HG03439 (cell line): ENCODE results near the gene POGLUT2.

Experiments
- ATAC-seq: cut with Tn5 transposase; IDR thresholded peaks from one replicate; pipeline ENCODE4 v1.9.1; 2021; ENCODE audit warnings: mild to moderate bottlenecking, moderate library complexity; ENCODE audit not compliant: unreplicated experiment

Gene POGLUT2

GRCh38 chr13:102798581-102799425, at the start of gene POGLUT2, which contains the start of gene BIVM:
Gene POGLUT2 (minus strand): TSS chr13:102798976. CDS start chr13:102798670, 306 bp downstream.
Gene BIVM (plus strand): TSS chr13:102799119. CDS start chr13:102807268, 8,149 bp downstream.
- ATAC-seq = peak; percentile 83

DNA sequence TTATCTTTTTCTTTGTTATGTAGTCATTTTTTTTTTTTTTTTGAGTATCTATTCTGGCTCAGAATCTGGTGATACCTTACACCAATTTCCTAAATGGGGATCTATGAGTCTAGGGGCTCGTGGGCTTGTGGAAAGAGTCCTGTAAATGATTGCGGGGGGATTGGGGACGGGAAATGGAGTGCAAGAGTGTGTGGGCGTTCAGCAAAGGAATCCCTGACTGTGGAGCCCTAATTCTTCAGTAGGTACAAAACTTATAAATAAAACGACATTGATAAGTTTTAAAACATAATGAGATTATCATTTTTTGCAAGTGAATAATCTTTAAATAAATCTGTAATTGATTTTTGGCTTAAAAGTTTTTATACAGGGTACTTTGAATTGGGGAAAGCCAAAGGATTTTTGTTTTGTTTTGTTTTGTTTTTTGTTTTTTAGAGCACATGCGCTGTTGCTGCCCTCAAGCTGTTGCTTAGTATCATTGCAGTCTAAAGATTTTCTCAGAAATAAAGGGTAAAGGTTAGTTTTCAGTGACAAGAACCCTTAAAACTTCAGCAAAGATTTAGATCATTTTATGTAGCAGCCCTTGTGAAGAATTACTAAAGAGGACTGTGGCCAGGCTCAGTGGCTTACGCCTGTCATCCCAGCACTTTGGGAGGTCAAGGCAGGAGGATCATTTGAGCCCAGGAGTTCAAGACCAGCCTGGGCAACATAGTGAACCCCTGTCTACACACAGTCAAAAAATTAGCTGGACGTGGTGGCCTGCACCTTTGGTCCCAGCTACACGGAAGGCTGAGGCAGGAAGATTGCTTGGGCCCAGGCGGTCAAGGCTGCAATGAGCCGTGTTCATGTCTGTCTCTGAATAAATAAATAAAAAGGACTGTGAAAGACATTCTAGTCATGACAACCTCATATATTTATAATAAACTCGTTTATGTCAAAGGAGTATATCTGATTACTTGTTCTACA, 48.8 kb upstream of the POGLUT2 start:
- no peak for ATAC-seq

DNA sequence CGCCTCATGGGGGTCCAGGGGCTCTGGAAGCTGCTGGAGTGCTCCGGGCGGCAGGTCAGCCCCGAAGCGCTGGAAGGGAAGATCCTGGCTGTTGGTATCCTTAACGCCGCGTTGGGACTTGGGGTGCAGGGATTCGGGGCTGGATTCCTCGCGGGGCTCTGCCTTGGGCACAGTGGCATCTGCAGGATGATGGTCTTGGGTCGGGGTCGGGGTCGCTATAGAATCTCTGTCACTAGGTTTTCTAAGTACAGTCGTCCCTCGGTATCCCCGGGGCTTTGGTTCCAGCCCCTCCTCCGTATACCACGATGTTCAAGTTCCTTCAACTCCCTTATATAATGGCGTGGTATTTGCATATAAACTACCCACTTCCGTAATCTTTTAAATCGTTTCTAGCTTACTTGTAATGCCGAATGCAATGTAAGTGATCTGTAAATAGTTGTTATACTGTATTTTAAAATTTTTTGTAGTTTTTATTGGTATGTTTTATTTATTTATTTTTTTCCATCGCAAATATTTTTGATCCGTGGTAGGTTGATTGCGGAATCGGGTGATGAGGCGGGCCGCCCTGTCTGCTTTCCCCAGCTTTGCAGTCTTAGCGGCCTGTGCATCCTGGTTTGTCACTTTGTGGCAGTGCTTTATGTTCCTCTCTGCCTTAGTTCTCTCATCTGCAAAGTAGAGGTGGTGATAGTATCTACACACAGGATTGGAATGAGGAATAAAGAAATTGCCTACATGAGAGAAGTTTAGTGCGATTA, 47.7 kb upstream of the POGLUT2 start:
- ATAC-seq = peak; percentile 36

DNA sequence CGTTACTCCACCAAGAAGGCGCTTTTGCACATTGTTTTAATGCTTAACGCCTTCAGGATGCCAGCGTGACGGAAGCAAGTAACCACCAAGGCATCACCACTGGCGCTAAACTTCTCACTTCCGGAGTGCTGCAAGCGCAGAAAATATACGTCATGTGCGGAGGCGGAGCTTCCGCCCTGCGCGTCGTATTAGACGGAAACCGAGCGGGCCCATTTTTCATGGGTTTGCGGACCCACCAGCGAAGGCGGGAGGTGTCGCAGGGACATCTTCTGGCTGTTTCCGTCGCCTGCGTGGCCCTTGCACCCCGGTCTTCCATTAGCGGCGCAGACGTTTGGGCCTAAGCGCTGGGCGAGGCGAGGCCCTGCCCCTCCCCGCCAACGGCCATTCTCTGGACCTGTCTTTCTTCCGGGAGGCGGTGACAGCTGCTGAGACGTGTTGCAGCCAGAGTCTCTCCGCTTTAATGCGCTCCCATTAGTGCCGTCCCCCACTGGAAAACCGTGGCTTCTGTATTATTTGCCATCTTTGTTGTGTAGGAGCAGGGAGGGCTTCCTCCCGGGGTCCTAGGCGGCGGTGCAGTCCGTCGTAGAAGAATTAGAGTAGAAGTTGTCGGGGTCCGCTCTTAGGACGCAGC, 47.0 kb upstream of the POGLUT2 start, which contains the start of gene ERCC5:
ERCC5 (plus strand) TSS at position 403 of the 631 bp plus-strand sequence. CDS start 235 bp downstream, outside the sequence.
- ATAC-seq = peak; percentile 85

- ATAC-seq = peak; percentile 29
Observed at GRCh38 chr13:102845289-102845629, 46.5 kb upstream of the POGLUT2 start.

GRCh38 chr13:102839462-102839861, 40.7 kb upstream of the POGLUT2 start:
- ATAC-seq = no peak

DNA sequence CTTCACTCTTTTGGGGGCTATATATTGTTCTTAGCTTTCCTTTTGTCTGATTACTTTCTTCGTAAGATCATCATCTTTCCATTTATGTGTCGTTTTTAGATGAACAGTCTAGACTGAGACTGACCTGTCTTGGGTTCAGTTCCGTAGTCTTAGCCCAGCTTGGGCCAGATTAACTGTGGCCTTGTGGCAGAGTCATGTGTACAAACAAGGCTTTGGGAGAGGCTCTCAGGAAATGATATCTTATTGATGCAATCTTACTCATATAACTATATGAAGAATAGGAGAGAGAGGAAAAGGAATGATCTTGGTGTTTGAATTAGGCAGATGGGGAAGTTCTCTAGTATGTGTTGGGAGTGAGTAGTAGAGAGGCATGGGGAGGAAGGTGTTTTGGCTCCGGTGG, 40.2 kb upstream of the POGLUT2 start:
- no peak for ATAC-seq

DNA sequence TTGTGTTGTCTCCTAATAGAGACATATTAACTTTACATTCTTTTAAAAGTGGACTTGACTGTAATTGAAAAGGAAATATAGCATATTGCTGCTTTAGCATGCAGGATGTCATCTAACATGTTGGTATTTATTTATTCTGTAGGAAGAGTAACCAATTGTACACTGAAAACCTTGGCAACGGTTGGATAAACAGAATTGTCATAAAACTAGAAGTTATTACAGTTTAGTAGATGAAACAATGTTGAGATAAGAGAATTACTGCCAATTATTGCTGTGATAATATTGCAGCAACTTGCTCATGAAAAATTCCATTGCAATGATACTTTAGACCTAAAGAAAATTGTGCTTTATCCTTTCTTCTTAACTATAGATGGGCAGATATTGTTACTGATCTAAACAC, 39.5 kb upstream of the POGLUT2 start:
- ATAC-seq = no peak

GRCh38 chr13:102836471-102836870, 37.7 kb upstream of the POGLUT2 start:
- ATAC-seq = no peak

- no peak for ATAC-seq
Observed at GRCh38 chr13:102830646-102831045, 31.9 kb upstream of the POGLUT2 start.

DNA sequence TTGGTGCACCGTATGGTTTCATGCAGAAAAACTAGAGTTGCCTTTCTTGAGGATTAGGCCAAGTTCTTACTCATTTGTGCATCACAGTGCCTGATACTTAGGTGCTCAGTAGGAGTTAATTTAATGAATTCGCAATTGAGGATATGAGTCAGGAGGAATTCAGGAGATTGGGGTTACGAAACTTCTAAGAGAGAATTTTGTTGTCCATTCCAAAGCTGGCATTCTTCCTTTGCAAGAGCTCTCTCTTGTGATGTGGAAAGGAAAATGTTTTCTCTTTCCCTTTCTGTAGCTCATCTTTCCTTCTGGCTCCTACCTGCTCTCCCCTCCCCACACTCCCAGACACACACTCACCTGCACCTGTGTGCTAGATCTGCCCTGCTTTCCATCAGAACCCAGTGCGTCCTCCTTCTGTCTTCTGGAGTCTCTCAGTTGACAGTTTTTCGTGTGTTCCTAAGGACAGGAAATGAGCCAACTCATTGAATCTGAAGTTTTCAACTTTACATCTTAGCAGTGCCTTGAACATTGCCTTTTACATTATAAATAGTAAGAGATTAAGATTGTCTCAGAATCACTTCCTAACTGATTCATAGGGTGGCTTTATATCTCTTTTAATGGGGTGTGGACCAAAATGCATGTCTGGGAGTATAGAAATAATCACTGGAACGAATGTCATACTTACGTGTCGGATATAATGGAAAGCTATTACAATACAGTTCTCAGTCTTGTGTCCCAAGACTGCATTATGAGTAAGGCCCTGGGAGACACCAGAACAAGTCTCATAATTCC, 27.3 kb upstream of the POGLUT2 start:
- ATAC-seq = no peak

- ATAC-seq = no peak
Observed at GRCh38 chr13:102825400-102825799, 26.6 kb upstream of the POGLUT2 start.

DNA sequence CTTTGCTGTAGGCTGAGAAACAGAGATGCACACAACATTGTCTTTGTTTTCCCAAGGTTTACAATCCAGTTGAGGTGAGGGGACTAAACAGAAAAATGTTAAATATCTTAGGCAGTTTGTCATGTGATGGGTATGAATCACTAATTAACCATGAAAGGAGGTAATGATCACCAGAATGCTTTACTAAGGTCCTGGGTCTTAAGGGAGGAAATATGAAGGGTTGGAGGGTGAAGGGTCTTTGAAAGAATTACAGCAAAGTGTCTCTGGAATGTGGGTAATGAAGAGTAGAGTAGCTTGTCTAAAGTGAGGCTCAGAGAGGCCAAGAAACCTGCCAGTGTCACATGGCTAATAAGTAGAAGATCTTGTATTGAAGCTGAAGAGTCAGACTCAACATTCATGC, 19.1 kb upstream of the POGLUT2 start:
- no peak for ATAC-seq

DNA sequence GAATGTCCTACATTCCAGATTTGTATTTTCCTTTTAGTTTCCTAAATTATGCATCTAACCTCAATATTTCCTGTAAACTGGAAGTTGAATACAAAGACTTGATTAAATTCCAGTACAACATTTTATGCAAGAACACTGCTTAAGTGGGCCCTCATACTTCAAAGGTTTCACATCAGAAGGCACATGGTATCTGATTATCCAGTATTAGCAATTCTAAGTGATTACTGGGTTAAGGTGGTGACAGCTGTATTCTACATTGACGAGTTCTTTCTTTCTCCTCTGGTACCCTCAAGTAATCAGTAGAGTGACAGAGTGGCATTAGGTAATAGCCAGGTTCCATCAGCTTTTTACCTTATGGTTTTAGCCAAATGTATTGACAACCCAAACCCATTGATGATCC, 18.5 kb upstream of the POGLUT2 start:
- ATAC-seq = no peak

DNA sequence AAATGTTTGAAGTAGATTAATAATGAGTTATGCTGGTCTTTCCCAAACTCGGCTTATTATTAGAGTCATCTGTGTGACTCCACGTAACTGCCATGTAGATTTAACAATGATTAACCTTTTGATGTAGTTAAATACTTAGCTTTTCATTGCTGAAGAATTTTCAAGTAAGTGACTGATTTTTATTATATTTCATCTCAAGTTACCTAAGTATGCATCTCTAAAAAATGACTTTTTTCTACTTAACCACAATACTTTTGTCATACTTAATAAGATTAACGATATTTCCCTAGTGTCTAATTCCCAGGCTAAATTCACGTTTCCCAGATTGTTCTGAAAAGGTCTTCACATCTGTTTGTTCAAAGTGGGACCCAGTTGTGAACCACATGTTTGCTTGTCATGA, 17.9 kb upstream of the POGLUT2 start:
- no peak for ATAC-seq

- no peak for ATAC-seq
Observed at GRCh38 chr13:102815788-102816187, 17.0 kb upstream of the POGLUT2 start.

- no peak for ATAC-seq
Observed at GRCh38 chr13:102814793-102815192, 16.0 kb upstream of the POGLUT2 start.

DNA sequence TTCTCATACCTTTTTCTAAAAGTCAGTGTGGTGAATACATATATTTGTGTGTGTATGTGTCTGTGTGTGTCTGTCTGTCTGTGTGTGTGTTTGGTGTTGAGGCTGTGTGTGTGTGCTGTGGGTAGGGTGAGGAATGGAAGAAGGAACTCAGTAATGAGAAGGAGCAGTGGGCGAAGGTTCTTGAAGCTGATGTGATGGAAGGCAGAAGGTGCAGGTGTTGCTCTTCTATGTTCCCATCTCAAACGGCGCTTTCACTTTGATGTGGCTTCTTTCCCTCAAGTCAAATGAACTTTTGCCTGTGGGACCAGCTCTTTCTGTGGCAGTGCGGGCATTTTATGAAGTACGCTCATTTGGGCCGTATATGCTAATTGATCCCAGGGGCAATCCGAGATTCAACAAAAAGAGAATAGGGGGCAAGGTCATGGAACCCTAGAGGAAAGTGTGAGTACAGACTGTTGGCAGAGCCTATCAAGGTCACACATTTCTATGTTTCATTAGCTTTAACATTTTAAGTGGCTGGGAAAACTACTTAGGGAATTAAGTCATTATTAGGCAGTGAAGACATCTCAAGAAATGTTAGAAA, 15.3 kb upstream of the POGLUT2 start:
- ATAC-seq = no peak

DNA sequence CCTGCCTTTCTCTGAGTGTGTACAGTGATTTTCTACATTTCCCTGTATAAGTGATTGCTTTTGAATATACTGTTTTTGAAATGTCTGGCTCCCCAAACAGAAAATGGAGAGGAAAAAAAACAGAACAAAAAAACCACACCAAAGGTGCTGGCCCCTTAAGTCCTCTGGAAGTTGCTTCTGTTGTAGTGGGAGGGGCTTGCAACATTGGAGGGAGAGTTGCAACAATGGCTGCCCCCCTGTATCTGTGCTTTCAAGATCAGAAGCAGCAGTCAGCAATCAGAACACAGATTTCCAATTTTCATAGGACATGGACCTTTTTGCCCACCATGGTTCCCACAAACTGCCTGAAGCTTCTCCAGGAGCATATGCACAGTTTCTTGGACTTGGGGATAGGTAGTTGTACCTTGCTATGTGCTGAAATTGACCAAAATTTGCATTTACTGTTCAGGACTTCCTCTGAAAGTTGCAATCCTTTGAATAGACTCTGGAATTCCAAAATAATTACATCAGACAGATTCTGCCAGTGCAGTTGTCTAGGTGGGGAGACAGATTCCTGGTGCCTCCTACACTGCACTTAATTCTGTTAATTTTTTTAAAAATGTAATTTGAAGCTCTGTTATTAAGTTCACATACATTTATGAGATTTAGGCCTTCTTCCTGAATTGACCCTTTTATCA, 14.0 kb upstream of the POGLUT2 start:
- no peak for ATAC-seq
